Measurements from ENCODE around the gene MTHFSD.

MTHFSD gene

GRCh38 chr16:86524029-86524428 lies 31.0 kb downstream of the MTHFSD start:
- DNase-seq: no peak

GRCh38 chr16:86523166-86523740 lies 31.8 kb downstream of the MTHFSD start:
- no peak for DNase-seq

GRCh38 chr16:86522634-86523033 lies 32.4 kb downstream of the MTHFSD start:
- no peak for DNase-seq

GRCh38 chr16:86521236-86522197 lies 33.5 kb downstream of the MTHFSD start:
- no peak for DNase-seq

- no peak for DNase-seq
These were observed 34.5 kb downstream of the MTHFSD start for GRCh38 chr16:86520317-86521210.

GRCh38 chr16:86519649-86520316 lies 35.3 kb downstream of the MTHFSD start:
- DNase-seq: peak; percentile 58

GRCh38 chr16:86519007-86519648 lies 35.9 kb downstream of the MTHFSD start:
- no peak for DNase-seq

GRCh38 chr16:86517652-86518258 lies 37.3 kb downstream of the MTHFSD start:
- DNase-seq: no peak

GRCh38 chr16:86517033-86517432 lies 38.0 kb downstream of the MTHFSD start:
- no peak for DNase-seq

- no peak for DNase-seq
These were observed 38.4 kb downstream of the MTHFSD start for GRCh38 chr16:86516623-86517003.

GRCh38 chr16:86515777-86516622 lies 39.0 kb downstream of the MTHFSD start:
- DNase-seq: no peak

GRCh38 chr16:86515413-86515776 lies 39.6 kb downstream of the MTHFSD start:
- DNase-seq: no peak

GRCh38 chr16:86514481-86515376 lies 40.3 kb downstream of the MTHFSD start:
- DNase-seq: no peak

GRCh38 chr16:86513471-86514277 lies 41.4 kb downstream of the MTHFSD start:
- no peak for DNase-seq

GRCh38 chr16:86512860-86513470 lies 42.1 kb downstream of the MTHFSD start:
- no peak for DNase-seq

- DNase-seq: no peak
These were observed 42.7 kb downstream of the MTHFSD start for GRCh38 chr16:86512301-86512859.

GRCh38 chr16:86511317-86512161 lies 43.5 kb downstream of the MTHFSD start:
- no peak for DNase-seq
